Epithelial cell of esophagus (primary cell): ENCODE results near the gene MXRA8.

Experiments used
- DNase-seq: peaks from one replicate; pipeline ENCODE4 v3.0.0; 2010; ENCODE audit warnings: low read depth
- H3K4me3 ChIP-seq: 2 replicates; pipeline ENCODE4 v1.5.1; 2011; ENCODE audit warnings: mild to moderate bottlenecking, low read length, control low read depth
- CTCF ChIP-seq: IDR thresholded peaks from 2 replicates; pipeline ENCODE4 v1.5.1; 2011; ENCODE audit warnings: low read depth, mild to moderate bottlenecking, low read length, control low read depth, inconsistent platforms; ENCODE audit not compliant: insufficient read depth; ENCODE audit errors: missing control alignments

The MXRA8 gene

GRCh38 chr1:1304331-1305299 lies 53.7 kb downstream of the MXRA8 start:
- H3K4me3 ChIP-seq, result peak overlapping the region; percentile 78
- TF ChIP-seq CTCF, result no peak
- peak; percentile 81 for DNase-seq

- no peak for TF ChIP-seq CTCF
- no peak for DNase-seq
- H3K4me3 ChIP-seq, result no peak overlapping the region
These were observed 54.6 kb downstream of the MXRA8 start for GRCh38 chr1:1303736-1304135.

- H3K4me3 ChIP-seq, result no peak overlapping the region
- TF ChIP-seq CTCF, result no peak
- peak; percentile 70 for DNase-seq
These were observed 55.3 kb downstream of the MXRA8 start for GRCh38 chr1:1302951-1303509.
